Superior temporal gyrus (tissue), 1 donor: ENCODE measurements around the gene LDB3.

Source experiments
- DNase-seq: peaks from one replicate; pipeline ENCODE4 v3.0.0-alpha.2; 2016; ENCODE audit errors: extremely low spot score

The LDB3 gene

GRCh38 chr10:86686972-86687371, 18.7 kb downstream of the LDB3 start:
- no peak for DNase-seq

- no peak for DNase-seq
These were observed 19.4 kb downstream of the LDB3 start for GRCh38 chr10:86687750-86688149.

GRCh38 chr10:86688398-86688921, 20.1 kb downstream of the LDB3 start:
- peak; percentile 78 for DNase-seq

GRCh38 chr10:86689146-86689545, 20.8 kb downstream of the LDB3 start:
- no peak for DNase-seq

- no peak for DNase-seq
These were observed 21.9 kb downstream of the LDB3 start for GRCh38 chr10:86690231-86690630.

GRCh38 chr10:86690657-86691084, 22.4 kb downstream of the LDB3 start:
- no peak for DNase-seq

- no peak for DNase-seq
These were observed 23.2 kb downstream of the LDB3 start for GRCh38 chr10:86691333-86692022.

- no peak for DNase-seq
These were observed 23.8 kb downstream of the LDB3 start for GRCh38 chr10:86692023-86692514.

- DNase-seq, result no peak
These were observed 24.4 kb downstream of the LDB3 start for GRCh38 chr10:86692664-86693063.

GRCh38 chr10:86693275-86693674, 25.0 kb downstream of the LDB3 start:
- DNase-seq, result no peak

- peak; percentile 53 for DNase-seq
These were observed 25.5 kb downstream of the LDB3 start for GRCh38 chr10:86693721-86694369.

- DNase-seq, result no peak
These were observed 30.1 kb downstream of the LDB3 start for GRCh38 chr10:86698207-86698940.

GRCh38 chr10:86699125-86699524, 30.8 kb downstream of the LDB3 start:
- no peak for DNase-seq

GRCh38 chr10:86699541-86699940, 31.2 kb downstream of the LDB3 start:
- DNase-seq, result no peak

- no peak for DNase-seq
These were observed 31.9 kb downstream of the LDB3 start for GRCh38 chr10:86699991-86700840.

- no peak for DNase-seq
These were observed 32.7 kb downstream of the LDB3 start for GRCh38 chr10:86700851-86701617.

- DNase-seq, result no peak
These were observed 34.9 kb downstream of the LDB3 start for GRCh38 chr10:86703176-86703575.

GRCh38 chr10:86705139-86705538, 36.8 kb downstream of the LDB3 start:
- no peak for DNase-seq

GRCh38 chr10:86705905-86706304, 37.6 kb downstream of the LDB3 start:
- DNase-seq, result no peak

- DNase-seq, result no peak
These were observed 38.1 kb downstream of the LDB3 start for GRCh38 chr10:86706401-86706841.

GRCh38 chr10:86706977-86707376, 38.7 kb downstream of the LDB3 start:
- DNase-seq, result no peak
